Metanephros (tissue), 2 donors: ENCODE results near the gene B3GNT4. TPM values are rescaled to one million over a fixed set of nuclear protein-coding genes. Genes with fewer than 3 reads are reported as not detected.

ENCODE experiments used
- small RNA-seq: library from RNA; depleted of rRNA; stranded (forward); fragments of <200 nt; gene quantifications from one replicate; pipeline ENCODE3, GENCODE V24; 2014; ENCODE audit warnings: low replicate concordance
- total RNA-seq: library from RNA; depleted of rRNA; stranded (reverse); fragments of >200 nt; gene quantifications from one replicate; pipeline ENCODE4 v1.2.3, GENCODE V29; 2014

Gene B3GNT4
- 1.1 TPM for total RNA-seq

DNA sequence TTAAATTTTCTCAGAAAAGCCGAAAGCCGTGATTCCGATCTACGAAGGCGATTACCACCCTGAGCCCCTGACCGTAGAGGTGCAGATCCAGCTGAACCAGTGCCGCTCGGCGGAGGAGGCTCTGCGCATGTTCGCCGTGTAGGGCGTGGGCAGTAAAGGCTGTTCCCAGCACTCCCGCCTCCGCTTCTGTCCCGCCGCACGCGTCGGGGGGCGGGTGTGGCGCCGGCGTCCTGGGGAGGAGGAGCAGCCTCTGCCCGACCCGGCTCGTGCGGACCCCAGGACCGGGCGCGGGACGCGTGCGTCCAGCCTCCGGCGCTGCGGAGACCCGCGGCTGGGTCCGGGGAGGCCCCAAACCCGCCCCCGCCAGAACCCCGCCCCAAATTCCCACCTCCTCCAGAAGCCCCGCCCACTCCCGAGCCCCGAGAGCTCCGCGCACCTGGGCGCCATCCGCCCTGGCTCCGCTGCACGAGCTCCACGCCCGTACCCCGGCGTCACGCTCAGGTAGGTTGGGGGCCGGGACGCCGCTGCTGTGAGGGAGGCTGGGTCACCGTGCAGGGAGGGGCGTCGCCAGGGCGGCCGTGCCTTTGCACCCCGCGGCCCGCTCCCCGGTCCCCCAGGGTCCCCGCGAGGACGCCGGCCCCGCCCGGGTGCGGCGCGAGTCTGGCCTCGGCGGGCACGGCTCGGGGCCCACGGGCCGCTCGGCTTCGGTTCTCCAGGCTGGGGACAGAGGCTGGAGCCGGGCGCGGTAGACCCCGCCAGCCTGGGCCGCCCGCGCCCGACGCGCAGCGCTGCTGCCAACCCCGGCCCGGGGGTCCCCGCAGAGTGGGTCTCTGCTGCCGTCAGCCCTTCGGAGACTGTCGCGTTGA, at the start of gene B3GNT4:
B3GNT4 (plus strand) TSS at position 409 of the 866 bp plus-strand sequence. CDS start 910 bp downstream, outside the sequence.

DNA sequence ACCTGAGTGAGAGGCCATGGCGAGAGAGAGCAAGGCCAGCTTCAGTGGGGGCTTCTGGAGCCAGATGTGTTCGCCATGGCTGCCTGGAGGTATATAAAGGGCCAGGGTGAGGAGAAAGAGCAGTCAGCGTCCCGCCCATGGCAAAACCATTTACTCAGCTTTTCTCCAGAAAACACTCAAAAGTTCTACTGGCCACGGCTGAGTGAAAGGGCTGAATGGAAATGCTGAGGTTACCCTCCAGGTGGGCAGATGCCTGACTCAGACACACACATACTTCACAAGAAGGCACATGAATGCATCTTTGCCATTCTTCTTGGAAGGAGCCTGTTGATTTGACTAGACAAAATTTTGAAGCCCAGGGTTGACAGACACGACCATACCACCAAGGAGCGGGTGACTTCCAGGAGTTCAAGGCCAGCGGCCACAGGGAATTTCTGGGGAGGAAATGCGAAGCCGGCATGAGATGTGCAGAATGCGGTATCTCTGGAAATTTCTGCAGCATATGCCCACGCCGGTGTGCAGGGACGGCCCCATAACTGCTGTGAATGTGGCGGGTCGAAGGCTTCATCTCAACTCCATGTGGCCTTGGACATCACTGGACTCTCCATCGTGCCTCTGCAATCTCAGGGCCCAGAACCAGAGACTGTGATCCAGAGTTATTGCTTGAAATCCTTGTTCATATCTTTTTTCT, 29.2 kb upstream of the B3GNT4 start, which contains the start of gene IL31:
IL31 (minus strand) TSS at position 67 of the 691 bp plus-strand sequence; CDS start at position 18, 49 bp downstream.

DNA sequence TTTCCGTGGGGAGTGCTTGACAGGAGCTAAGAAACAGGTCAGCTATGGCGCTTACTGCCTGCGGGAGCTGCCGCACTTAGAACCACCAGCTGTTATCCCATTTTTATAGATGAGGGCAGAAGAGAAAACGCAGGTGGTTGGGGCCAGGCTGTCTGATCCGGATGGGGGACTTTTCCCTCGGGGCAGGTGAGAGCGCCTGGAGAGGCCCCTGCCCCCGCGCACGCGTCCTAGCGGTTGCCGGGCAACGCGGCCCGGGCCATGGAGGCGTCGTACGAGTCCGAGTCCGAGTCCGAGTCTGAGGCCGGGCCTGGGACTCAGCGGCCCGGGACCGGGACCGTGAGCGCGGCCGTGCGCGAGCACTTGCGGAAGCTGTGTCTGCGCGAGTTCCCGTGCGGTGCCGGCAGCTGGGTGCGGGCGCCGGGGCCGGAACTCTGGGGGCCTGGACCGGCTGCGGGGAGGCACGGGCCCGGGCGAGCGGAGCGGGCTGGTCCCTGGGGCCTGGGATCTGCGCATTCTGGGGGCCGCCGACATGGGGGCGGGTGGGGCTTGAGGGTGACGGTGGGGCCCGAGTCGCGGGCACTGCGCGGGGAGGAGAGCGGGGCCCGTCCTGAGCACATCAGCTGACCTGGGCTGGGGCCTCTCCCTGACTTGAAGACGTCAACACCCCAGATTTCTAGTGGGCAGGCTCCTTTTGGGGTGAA, 20.5 kb upstream of the B3GNT4 start, which contains the start of gene LRRC43:
LRRC43 (plus strand) TSS at position 237 of the 701 bp plus-strand sequence; CDS start at position 259, 22 bp downstream.

DNA sequence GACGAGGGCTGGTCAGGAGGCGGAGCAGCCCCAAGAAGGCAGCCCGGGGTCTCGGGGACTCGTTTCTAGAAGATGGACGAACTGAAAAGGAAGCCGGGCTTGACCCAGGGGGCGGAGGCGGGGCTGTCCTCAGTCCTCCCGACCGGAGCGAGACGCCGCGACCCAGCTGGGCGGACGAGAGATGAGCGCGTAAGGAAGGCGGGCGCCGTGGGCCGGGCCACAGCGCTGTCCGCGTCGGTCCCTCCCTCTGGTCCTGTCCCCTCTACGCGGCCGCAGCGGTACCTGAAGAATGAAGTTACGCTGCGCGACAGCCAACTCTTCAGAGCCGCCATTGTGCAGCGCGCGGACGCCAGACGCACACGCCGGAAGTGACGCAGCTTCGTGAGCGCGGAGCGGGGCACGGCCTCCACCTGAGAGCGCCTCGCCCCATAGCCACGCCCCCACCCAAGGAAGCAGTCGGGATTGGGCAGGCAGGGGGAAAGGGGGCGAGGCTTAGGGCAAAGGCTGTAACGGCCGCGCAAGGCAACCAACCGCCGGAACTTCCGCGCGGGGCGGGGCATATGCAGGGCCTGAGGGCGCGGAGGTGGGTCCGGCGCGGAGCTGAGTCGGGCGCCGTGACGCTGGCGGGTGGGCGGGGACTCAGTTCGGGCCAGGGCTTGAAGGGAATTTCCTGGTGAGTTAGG, 22.3 kb downstream of the B3GNT4 start, which contains the start of gene DIABLO:
DIABLO (minus strand) TSS at position 370 of the 683 bp plus-strand sequence; CDS start at position 332, 38 bp downstream.

Small RNAs within 50 kb of the gene (small RNA-seq; reads per million reads assigned to genes)
- gene DIABLO = 0.70 reads per million, percentile 74 among the genes with 10 or more reads in this experiment

Other genes with a start within 250 kb of the B3GNT4 start
- 32.7 TPM for gene BCL7A, start 181.8 kb upstream of the B3GNT4 start, total RNA-seq
- gene MLXIP, start 125.0 kb upstream of the B3GNT4 start, total RNA-seq = 34.2 TPM
- not detected for gene IL31, start 29.5 kb upstream of the B3GNT4 start, total RNA-seq
- 5.3 TPM for gene LRRC43, start 20.6 kb upstream of the B3GNT4 start, total RNA-seq
- 42.6 TPM for gene DIABLO, start 22.3 kb downstream of the B3GNT4 start, total RNA-seq
- 14.6 TPM for gene VPS33A, start 62.8 kb downstream of the B3GNT4 start, total RNA-seq
- gene CLIP1, start 219.0 kb downstream of the B3GNT4 start, total RNA-seq = 37.3 TPM